ENCODE results near the gene UQCRC1.

Gene UQCRC1

GRCh38 chr3:48587686-48588085 lies 21.8 kb downstream of the UQCRC1 start:
- Histone ChIP-seq H3K27ac (replicated peaks) (no peak overlapping the region), H3K4me3 (replicated peaks; ENCODE audit: insufficient read depth, low read length) (no peak overlapping the region), H3K27me3 (ENCODE audit: insufficient read depth, poor library complexity, severe bottlenecking) (peaks cover 5% of the 10 kb centered on the region)
- TF ChIP-seq REST (IDR thresholded peaks at IDR 0.05; ENCODE audit: insufficient replicate concordance, low read depth): no peak
- TF ChIP-seq GABPA (IDR thresholded peaks at IDR 0.05; ENCODE audit: low read depth): no peak
- TF ChIP-seq CTCF (IDR thresholded peaks at IDR 0.05; ENCODE audit: insufficient read depth, low read length): no peak
- TF ChIP-seq POLR2AphosphoS5 (IDR thresholded peaks at IDR 0.05; ENCODE audit: low read depth): no peak
- no peak for TF ChIP-seq SPI1 (IDR thresholded peaks at IDR 0.05; ENCODE audit: borderline replicate concordance, low read depth)
- no peak for DNase-seq (ENCODE audit: low read depth in 1 of 2, low spot score in 1 of 2)

GRCh38 chr3:48585411-48585810 lies 24.0 kb downstream of the UQCRC1 start:
- Histone ChIP-seq H3K4me3 (replicated peaks; ENCODE audit: insufficient read depth, low read length) (no peak overlapping the region), H3K27ac (replicated peaks) (no peak overlapping the region), H3K27me3 (ENCODE audit: insufficient read depth, poor library complexity, severe bottlenecking) (peaks cover 5% of the 10 kb centered on the region)
- TF ChIP-seq GABPA (IDR thresholded peaks at IDR 0.05; ENCODE audit: low read depth): no peak
- no peak for TF ChIP-seq REST (IDR thresholded peaks at IDR 0.05; ENCODE audit: insufficient replicate concordance, low read depth)
- TF ChIP-seq SPI1 (IDR thresholded peaks at IDR 0.05; ENCODE audit: borderline replicate concordance, low read depth): no peak
- no peak for TF ChIP-seq CTCF (IDR thresholded peaks at IDR 0.05; ENCODE audit: insufficient read depth, low read length)
- TF ChIP-seq POLR2AphosphoS5 (IDR thresholded peaks at IDR 0.05; ENCODE audit: low read depth): no peak
- no peak for DNase-seq (ENCODE audit: low read depth in 1 of 2, low spot score in 1 of 2)

GRCh38 chr3:48584836-48585235 lies 24.6 kb downstream of the UQCRC1 start:
- no peak for DNase-seq (ENCODE audit: low read depth in 1 of 2, low spot score in 1 of 2)
- peaks cover 4% of the 10 kb centered on the region for H3K27me3 ChIP-seq (ENCODE audit: insufficient read depth, poor library complexity, severe bottlenecking)
- H3K27ac ChIP-seq (replicated peaks): no peak overlapping the region
- no peak overlapping the region for H3K4me3 ChIP-seq (replicated peaks; ENCODE audit: insufficient read depth, low read length)
- no peak for TF ChIP-seq SPI1 (IDR thresholded peaks at IDR 0.05; ENCODE audit: borderline replicate concordance, low read depth)

GRCh38 chr3:48581621-48582481 lies 27.6 kb downstream of the UQCRC1 start:
- Histone ChIP-seq H3K27ac (replicated peaks) (no peak overlapping the region), H3K4me3 (replicated peaks; ENCODE audit: insufficient read depth, low read length) (no peak overlapping the region), H3K27me3 (ENCODE audit: insufficient read depth, poor library complexity, severe bottlenecking) (no peaks in the 10 kb centered on the region)
- no peak for DNase-seq (ENCODE audit: low read depth in 1 of 2, low spot score in 1 of 2)
- TF ChIP-seq GABPA (IDR thresholded peaks at IDR 0.05; ENCODE audit: low read depth): no peak
- no peak for TF ChIP-seq CTCF (IDR thresholded peaks at IDR 0.05; ENCODE audit: insufficient read depth, low read length)
- no peak for TF ChIP-seq POLR2AphosphoS5 (IDR thresholded peaks at IDR 0.05; ENCODE audit: low read depth)
- no peak for TF ChIP-seq SPI1 (IDR thresholded peaks at IDR 0.05; ENCODE audit: borderline replicate concordance, low read depth)
- no peak for TF ChIP-seq REST (IDR thresholded peaks at IDR 0.05; ENCODE audit: insufficient replicate concordance, low read depth)
